Cardiac fibroblast (primary cell): ENCODE measurements around the gene ZFYVE28.

Experiments
- DNase-seq, 2 donors: peaks; one replicate each; pipeline versions ENCODE4 v3.0.0 to v3.0.0-alpha.2; 2010; ENCODE audit warnings: low read depth in 2 of 2
- H3K4me3 ChIP-seq, 2 donors: replicated peaks in 1 of 2; 1 replicate in 1 of 2; 2 replicates in 1 of 2; pipeline ENCODE4 v1.5.1; 2011; ENCODE audit warnings: low read depth in 2 of 2, low read length in 2 of 2, mild to moderate bottlenecking in 2 of 2, moderate library complexity in 1 of 2
- CTCF ChIP-seq: IDR thresholded peaks from one replicate; pipeline ENCODE4 v1.5.1; 2011; ENCODE audit warnings: low read depth, mild to moderate bottlenecking, low read length, inconsistent platforms

Gene ZFYVE28

GRCh38 chr4:2459589-2460349 is 41.3 kb upstream of the ZFYVE28 start:
- H3K4me3 ChIP-seq, result no peak overlapping the region
- DNase-seq, result no peak
- TF ChIP-seq CTCF, result no peak

GRCh38 chr4:2458546-2459491 is 40.4 kb upstream of the ZFYVE28 start:
- no peak for DNase-seq
- TF ChIP-seq CTCF, result no peak
- no peak overlapping the region for H3K4me3 ChIP-seq

GRCh38 chr4:2457481-2458295 is 39.2 kb upstream of the ZFYVE28 start:
- no peak overlapping the region for H3K4me3 ChIP-seq
- no peak for TF ChIP-seq CTCF
- DNase-seq, result no peak

GRCh38 chr4:2451821-2452785 is 33.7 kb upstream of the ZFYVE28 start:
- no peak for DNase-seq
- TF ChIP-seq CTCF, result no peak
- H3K4me3 ChIP-seq, result no peak overlapping the region

- no peak for TF ChIP-seq CTCF
- DNase-seq, result no peak
These were observed 32.6 kb upstream of the ZFYVE28 start for GRCh38 chr4:2451036-2451520.

More at GRCh38 chr4:2451036-2451520, 32.6 kb upstream of the ZFYVE28 start:
- no peak overlapping the region for H3K4me3 ChIP-seq
